OCI-LY7 (cell line): ENCODE data around the gene WWTR1.

Source experiments
- CTCF ChIP-seq: fragments of 200-600 bp; sonication (generic); conservative IDR thresholded peaks from 2 replicates; pipeline ENCODE4 v1.5.1; 2014; ENCODE audit warnings: mild to moderate bottlenecking, antibody characterized with exemption, low read length, moderate library complexity, mixed read lengths
- EZH2phosphoT487 ChIP-seq: fragments of 200-600 bp; sonication (generic); IDR thresholded peaks from 2 replicates; pipeline ENCODE4 v1.6.1; 2018; ENCODE audit warnings: low read depth, borderline replicate concordance, mild to moderate bottlenecking, mixed run types, antibody characterized with exemption, low read length, moderate library complexity, mixed read lengths

DNA sequence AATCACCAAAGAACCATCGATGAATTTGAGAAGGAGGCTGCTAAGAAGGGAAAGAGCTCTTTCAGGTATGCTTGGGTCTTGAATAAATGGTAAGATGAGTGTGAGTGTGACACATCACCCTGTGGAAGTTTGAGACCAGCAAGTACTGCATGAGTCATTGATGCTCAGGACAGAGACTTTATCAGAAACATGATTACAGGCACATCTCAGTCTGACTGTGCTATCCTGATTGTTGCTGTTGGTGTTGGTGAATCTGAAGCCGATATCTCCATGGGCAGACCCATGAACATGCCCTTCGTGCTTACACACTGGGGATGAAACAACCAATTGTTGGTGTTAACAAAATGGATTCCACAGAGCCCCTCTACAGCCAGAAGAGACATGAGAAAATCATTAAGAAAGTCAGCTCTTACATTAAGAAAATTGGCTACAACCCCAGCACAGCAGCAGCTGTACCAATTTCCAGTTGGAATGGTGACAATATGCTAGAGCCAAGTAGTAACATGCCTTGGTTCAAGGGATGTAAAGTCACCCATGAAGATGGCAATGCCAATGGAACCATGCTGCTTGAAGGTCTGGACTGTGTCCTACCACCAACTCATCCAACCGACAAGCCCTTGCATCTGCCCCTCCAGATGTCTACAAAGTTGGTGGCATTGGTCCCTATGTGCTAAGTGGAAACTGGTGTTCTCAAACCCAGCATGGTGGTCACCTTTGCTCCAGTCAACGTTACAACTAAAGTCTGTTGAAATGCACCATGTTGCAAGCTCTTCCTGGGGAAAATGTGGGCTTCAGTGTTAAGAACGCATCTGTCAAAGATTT is 162.9 kb downstream of the WWTR1 start:
- TF ChIP-seq CTCF, result no peak
- TF ChIP-seq EZH2phosphoT487, result no peak
